Endometrial microvascular endothelial cells (primary cell): ENCODE measurements around the gene FPGS. TPM values are rescaled to one million over a fixed set of nuclear protein-coding genes. Genes with fewer than 3 reads are reported as not detected.
"Not testable (repeated sequence)": the region's sequence is repeated elsewhere in the genome, so short reads cannot be mapped to it uniquely, and the experiment has no call there.

ENCODE experiments used
- in situ Hi-C: cut with HindIII; loops from 2 replicates; pipeline ENCODE4 v1.10.0; 2017; ENCODE audit warnings: low sequenced_read_pairs, low pct_unique_long_range_greater_than_20kb; ENCODE audit errors: inconsistent ontology term
- total RNA-seq: library from RNA; depleted of rRNA; stranded (reverse); fragments of >200 nt; gene quantifications from one replicate; pipeline ENCODE4 v1.2.3, GENCODE V29; 2015; ENCODE audit errors: inconsistent ontology term

FPGS gene
- total RNA-seq, 1 donor from 2014 or later, result 52.2 TPM

- in situ Hi-C loops, result no loop called here
Observed at GRCh38 chr9:127822108-127822507, 19.4 kb downstream of the FPGS start.

GRCh38 chr9:127825319-127826051 is 22.8 kb downstream of the FPGS start:
- in situ Hi-C loops, result no loop called here

GRCh38 chr9:127826253-127826913 is 23.7 kb downstream of the FPGS start:
- in situ Hi-C loops, result no loop called here

- in situ Hi-C loops, result no loop called here
Observed at GRCh38 chr9:127828262-127829031, 25.8 kb downstream of the FPGS start.

GRCh38 chr9:127829205-127829906 is 26.7 kb downstream of the FPGS start:
- in situ Hi-C loops, result no loop called here

GRCh38 chr9:127832248-127832647 is 29.6 kb downstream of the FPGS start:
- in situ Hi-C loops, result no loop called here

- in situ Hi-C loops, result no loop called here
Observed at GRCh38 chr9:127833555-127833954, 30.9 kb downstream of the FPGS start.

GRCh38 chr9:127835991-127836516 is 33.4 kb downstream of the FPGS start:
- in situ Hi-C loops, result no loop called here

- in situ Hi-C loops, result not testable (repeated sequence)
Observed at GRCh38 chr9:127836561-127836960, 33.9 kb downstream of the FPGS start.

GRCh38 chr9:127837346-127837745 is 34.7 kb downstream of the FPGS start:
- in situ Hi-C loops, result no loop called here

- in situ Hi-C loops, result no loop called here
Observed at GRCh38 chr9:127838375-127839078, 35.8 kb downstream of the FPGS start.

- in situ Hi-C loops, result no loop called here
Observed at GRCh38 chr9:127841087-127841835, 38.6 kb downstream of the FPGS start.

- in situ Hi-C loops, result no loop called here
Observed at GRCh38 chr9:127844821-127845359, 42.2 kb downstream of the FPGS start.

- in situ Hi-C loops, result not testable (repeated sequence)
Observed at GRCh38 chr9:127845619-127846018, 42.9 kb downstream of the FPGS start.

- in situ Hi-C loops, result no loop called here
Observed at GRCh38 chr9:127846443-127847177, 43.9 kb downstream of the FPGS start.

- in situ Hi-C loops, result no loop called here
Observed at GRCh38 chr9:127847178-127847510, 44.5 kb downstream of the FPGS start.
